GM12891 (cell line): ENCODE results near the gene ALCAM.

ENCODE experiments used
- POLR2A ChIP-seq: IDR thresholded peaks from 2 replicates; pipeline ENCODE4 v1.6.1; 2011; ENCODE audit warnings: low read depth, low read length, control low read depth
- POLR2AphosphoS5 ChIP-seq: IDR thresholded peaks from 2 replicates; pipeline ENCODE4 v1.6.1; 2011; ENCODE audit warnings: low read depth, low read length, control low read depth
- SPI1 ChIP-seq: IDR thresholded peaks from 2 replicates; pipeline ENCODE4 v1.6.1; 2011; ENCODE audit warnings: low read depth, low read length, control low read depth

GRCh38 chr3:105499961-105500360 lies 133.3 kb downstream of the ALCAM start:
- TF ChIP-seq SPI1 (no peak), POLR2A (no peak), POLR2AphosphoS5 (no peak)
